Activated naive CD8-positive, alpha-beta T cell treated with anti-CD3 and anti-CD28 coated beads for 36 hours (primary cell): ENCODE measurements around the gene TGM3. TPM values are rescaled to one million over a fixed set of nuclear protein-coding genes. Genes with fewer than 3 reads are reported as not detected.

Experiments
- DNase-seq: peaks from one replicate; pipeline ENCODE4 v3.0.0; 2021
- H3K27ac Mint-ChIP-seq: one replicate; pipeline ENCODE4 v1.8.0; 2022; ENCODE audit warnings: mild to moderate bottlenecking, moderate library complexity, mixed read lengths
- H3K27me3 Mint-ChIP-seq: one replicate; pipeline ENCODE4 v1.8.0; 2022; ENCODE audit warnings: mild to moderate bottlenecking, mixed read lengths
- H3K36me3 Mint-ChIP-seq: one replicate; pipeline ENCODE4 v1.8.0; 2021; ENCODE audit warnings: mild to moderate bottlenecking, mixed read lengths
- H3K4me1 Mint-ChIP-seq: one replicate; pipeline ENCODE4 v1.8.0; 2021; ENCODE audit warnings: mixed read lengths
- H3K4me3 Mint-ChIP-seq: one replicate; pipeline ENCODE4 v1.8.0; 2022; ENCODE audit warnings: mild to moderate bottlenecking, moderate library complexity, mixed read lengths
- H3K9me3 Mint-ChIP-seq: one replicate; pipeline ENCODE4 v1.8.0; 2022; ENCODE audit warnings: mixed read lengths
- total RNA-seq, 2 experiments: library from RNA; stranded (reverse); gene quantifications; one replicate each; pipeline ENCODE4 v1.2.3, GENCODE V29; 2021

Gene TGM3
- total RNA-seq, 2 experiments from 2014 or later = not detected

DNA sequence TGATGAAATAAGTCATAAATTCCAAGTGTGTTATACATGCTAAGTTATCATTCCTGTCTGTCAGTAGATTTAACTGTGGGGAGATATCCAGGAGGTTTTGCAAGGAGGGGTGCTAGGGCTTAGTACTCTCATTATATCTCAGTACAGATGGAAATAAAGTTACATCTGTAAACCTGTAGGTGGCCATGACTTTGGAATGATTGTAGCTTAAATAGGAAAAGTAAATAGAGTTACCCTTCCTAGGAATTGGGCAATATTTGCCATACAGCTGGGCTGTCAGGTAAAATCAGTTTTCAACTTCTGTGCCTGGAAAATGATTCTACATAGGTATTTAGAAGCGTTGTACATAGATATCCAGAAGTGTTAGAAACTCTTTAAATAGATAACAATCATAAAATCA, 19.8 kb upstream of the TGM3 start:
- Mint-ChIP-seq H3K27me3 (peaks cover 14% of the 10 kb centered on the region), H3K27ac (no peak overlapping the region), H3K36me3 (no peaks in the 10 kb centered on the region), H3K9me3 (peaks cover 2% of the 10 kb centered on the region), H3K4me1 (no peaks in the 10 kb centered on the region), H3K4me3 (no peak overlapping the region)
- no peak for DNase-seq

DNA sequence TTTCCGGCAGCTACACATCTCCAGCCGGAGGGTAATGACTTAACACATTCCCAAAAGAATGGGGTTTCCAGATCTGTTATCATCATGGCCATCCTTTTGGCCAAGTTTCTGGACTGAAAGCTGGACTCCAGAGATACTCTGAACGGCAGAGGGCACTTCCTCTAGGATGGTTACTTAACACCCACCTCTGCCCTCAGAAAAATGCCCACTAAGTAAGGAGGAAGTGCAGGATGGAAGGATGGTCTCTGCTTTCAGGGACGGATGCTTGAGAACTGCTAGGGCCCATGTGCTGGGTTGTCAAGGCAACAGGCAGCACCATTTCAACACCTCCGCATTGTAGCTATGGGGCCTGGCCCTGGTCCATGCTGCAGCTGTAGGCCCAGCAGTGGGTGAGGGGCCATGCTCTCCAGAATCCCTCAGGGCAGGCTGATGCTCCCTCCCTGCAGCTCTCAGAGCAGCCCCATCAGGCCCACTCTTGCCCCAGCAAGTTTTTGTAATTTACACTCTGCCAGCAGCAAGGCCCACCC, 16.5 kb upstream of the TGM3 start:
- no peak for DNase-seq
- Mint-ChIP-seq H3K9me3 (peaks cover 3% of the 10 kb centered on the region), H3K27ac (no peak overlapping the region), H3K4me3 (no peak overlapping the region), H3K27me3 (peaks cover 11% of the 10 kb centered on the region), H3K36me3 (no peaks in the 10 kb centered on the region), H3K4me1 (no peaks in the 10 kb centered on the region)

DNA sequence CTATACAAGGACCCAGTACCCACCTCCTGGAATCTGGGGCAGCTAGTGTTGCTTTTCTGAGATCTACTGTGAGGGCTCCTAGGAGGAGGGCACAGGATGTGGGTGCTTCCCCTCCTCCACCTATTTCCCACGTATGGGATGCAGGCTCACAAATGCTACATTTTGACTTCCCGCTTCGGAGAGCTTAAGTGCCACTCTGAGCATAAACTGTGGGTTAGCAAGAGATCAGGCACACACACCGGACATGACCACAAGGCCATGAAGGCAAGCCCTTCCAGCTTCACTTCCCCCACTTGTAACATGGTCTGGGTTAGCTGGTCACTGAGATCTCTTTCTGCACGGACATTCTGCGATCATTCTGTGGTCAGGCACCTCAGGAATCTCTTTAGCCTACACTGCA, 15.7 kb upstream of the TGM3 start:
- no peak overlapping the region for H3K4me3 Mint-ChIP-seq
- no peak overlapping the region for H3K27ac Mint-ChIP-seq
- H3K9me3 Mint-ChIP-seq = peaks cover 3% of the 10 kb centered on the region
- no peaks in the 10 kb centered on the region for H3K36me3 Mint-ChIP-seq
- no peaks in the 10 kb centered on the region for H3K4me1 Mint-ChIP-seq
- DNase-seq = no peak
- H3K27me3 Mint-ChIP-seq = peaks cover 11% of the 10 kb centered on the region

DNA sequence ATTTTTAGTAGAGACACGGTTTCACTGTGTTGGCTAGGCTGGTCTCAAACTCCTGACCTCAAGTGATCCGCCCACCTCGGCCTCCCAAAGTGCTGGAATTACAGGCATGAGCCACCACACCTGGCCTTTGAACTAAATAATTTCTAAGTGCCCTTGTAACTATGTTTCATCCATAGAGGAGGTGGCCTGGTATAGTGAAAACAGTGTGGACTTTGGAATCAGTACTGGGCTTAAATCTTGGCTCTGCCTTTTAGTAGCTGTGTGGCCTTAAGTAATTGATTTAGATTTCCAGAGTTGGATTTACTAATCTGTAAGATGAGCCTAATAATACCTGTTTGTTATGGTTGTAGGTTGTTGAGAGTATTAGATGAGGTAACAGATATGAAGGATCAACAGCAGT, 14.2 kb upstream of the TGM3 start:
- Mint-ChIP-seq H3K9me3 (peaks cover 3% of the 10 kb centered on the region), H3K36me3 (no peaks in the 10 kb centered on the region), H3K4me1 (no peaks in the 10 kb centered on the region), H3K27ac (no peak overlapping the region), H3K4me3 (no peak overlapping the region), H3K27me3 (peaks cover 8% of the 10 kb centered on the region)
- DNase-seq = no peak

DNA sequence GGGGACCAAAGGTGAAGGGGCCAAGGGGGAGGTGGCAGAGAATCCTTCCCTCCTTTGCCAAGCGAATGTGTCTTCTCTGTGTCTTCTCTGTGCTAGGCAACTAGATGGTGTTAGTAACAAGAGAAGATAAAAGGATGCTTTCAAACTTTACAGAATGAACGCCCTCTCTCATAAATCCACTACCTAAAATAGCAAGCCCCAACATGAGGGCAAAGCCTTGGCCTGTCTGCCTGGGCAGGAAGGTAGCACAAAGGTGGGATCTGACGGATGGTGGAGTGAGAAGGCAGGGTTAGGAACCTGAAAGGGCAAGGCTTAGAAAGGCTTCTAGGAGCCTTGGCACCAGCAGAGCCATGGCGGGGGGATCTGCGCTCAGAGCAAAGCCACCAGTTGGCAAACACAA, 13.6 kb upstream of the TGM3 start:
- Mint-ChIP-seq H3K27ac (no peak overlapping the region), H3K9me3 (peaks cover 3% of the 10 kb centered on the region), H3K4me1 (no peaks in the 10 kb centered on the region), H3K36me3 (no peaks in the 10 kb centered on the region), H3K4me3 (no peak overlapping the region), H3K27me3 (peaks cover 8% of the 10 kb centered on the region)
- DNase-seq = no peak

DNA sequence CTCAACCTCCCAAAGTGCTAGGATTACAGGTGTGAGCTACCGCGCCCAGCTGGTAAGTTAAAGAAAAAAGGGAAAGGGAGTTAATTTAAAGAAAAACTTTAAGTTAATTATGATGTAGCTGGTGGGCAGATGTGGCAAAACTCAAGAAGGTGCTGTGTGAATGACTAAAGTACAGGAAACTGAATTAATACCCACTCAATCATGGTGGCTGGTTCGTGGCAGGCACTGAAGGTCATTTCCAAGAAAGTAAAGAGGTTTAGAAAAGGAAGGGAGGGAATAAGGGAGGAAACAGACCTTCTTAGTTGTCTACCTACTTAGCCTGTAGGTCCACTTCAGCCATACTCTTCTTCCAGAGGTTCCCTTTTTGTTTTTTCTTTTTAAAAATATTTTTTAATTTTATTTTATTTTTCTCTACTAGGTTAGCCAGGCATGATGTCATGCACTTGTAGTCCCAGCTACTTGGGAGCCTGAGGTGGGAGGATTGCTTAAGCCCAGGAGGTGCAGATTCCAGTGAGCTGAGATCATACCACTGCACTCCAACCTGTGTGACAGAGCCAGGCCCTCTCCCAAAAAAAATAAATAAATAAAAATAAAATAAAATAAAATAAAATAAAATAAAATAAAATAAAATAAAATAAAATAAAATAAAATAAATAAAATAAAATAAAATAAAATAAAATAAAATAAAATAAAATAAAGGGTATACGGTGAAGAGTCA, 11.9 kb upstream of the TGM3 start:
- Mint-ChIP-seq H3K27me3 (no peaks in the 10 kb centered on the region), H3K36me3 (no peaks in the 10 kb centered on the region), H3K9me3 (peaks cover 3% of the 10 kb centered on the region), H3K4me1 (no peaks in the 10 kb centered on the region), H3K27ac (no peak overlapping the region), H3K4me3 (no peak overlapping the region)
- no peak for DNase-seq

DNA sequence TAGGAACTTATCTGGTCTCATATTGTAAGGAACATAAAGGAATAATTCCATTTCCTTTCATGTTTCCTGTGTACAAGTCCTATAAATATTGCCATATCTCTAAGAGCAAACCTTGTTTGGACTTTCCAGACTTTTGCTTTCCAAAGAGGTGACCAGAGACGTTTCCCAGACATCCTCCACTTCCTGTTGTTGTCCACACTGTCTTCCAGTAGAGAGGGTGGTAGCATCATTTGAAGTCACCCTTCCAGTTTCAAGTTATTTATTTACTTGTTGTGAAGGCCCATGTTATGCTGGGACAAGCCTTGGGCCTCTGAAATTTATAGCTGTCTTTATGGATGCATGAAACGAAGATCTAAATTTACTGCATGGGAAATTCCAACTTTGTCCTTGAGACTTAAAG, 10.6 kb upstream of the TGM3 start:
- peaks cover 3% of the 10 kb centered on the region for H3K9me3 Mint-ChIP-seq
- DNase-seq = no peak
- H3K4me1 Mint-ChIP-seq = no peaks in the 10 kb centered on the region
- no peak overlapping the region for H3K4me3 Mint-ChIP-seq
- H3K27ac Mint-ChIP-seq = no peak overlapping the region
- no peaks in the 10 kb centered on the region for H3K36me3 Mint-ChIP-seq
- no peaks in the 10 kb centered on the region for H3K27me3 Mint-ChIP-seq

DNA sequence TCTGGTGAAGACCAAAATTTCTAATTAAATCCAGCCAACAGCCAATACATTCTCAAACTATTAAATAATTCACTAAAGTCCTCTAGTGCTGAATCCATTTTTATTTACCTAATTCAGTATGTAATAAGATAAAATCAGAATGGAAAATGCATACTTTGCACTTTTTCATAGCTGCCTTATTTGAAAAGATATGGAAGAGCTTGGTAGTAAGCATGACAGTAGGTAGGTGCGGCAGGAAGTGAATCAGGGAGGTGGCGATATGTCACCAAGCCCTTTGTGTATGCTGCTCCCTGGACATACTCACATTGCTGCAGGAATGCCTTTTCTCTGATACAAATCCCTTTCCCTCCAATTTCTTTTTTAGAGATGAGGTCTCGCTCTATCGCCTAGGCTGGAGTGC, 10.2 kb upstream of the TGM3 start:
- no peak overlapping the region for H3K4me3 Mint-ChIP-seq
- no peaks in the 10 kb centered on the region for H3K36me3 Mint-ChIP-seq
- H3K27ac Mint-ChIP-seq = no peak overlapping the region
- no peaks in the 10 kb centered on the region for H3K27me3 Mint-ChIP-seq
- H3K4me1 Mint-ChIP-seq = no peaks in the 10 kb centered on the region
- peaks cover 3% of the 10 kb centered on the region for H3K9me3 Mint-ChIP-seq
- DNase-seq = no peak

DNA sequence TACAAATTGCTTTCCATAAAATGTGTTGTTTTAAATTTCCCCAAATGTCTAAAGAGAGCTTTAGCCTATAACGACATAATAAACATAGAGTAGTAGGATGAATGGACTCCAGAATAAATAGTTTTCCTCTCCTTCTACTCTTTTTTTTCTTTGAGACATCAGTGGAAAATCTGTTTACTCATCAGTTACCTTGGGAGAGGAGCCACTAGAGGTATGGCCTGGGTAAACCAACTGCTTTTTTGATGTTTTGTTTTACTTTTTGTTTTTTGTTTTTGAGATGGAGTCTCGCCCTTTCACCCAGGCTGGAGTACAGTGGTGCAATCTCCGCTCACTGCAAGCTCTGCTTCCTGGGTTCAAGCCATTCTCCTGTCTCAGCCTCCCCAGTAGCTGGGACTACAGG, 8.3 kb upstream of the TGM3 start:
- no peaks in the 10 kb centered on the region for H3K4me1 Mint-ChIP-seq
- DNase-seq = no peak
- H3K9me3 Mint-ChIP-seq = no peaks in the 10 kb centered on the region
- no peaks in the 10 kb centered on the region for H3K27me3 Mint-ChIP-seq
- H3K4me3 Mint-ChIP-seq = no peak overlapping the region
- H3K27ac Mint-ChIP-seq = no peak overlapping the region
- no peaks in the 10 kb centered on the region for H3K36me3 Mint-ChIP-seq

DNA sequence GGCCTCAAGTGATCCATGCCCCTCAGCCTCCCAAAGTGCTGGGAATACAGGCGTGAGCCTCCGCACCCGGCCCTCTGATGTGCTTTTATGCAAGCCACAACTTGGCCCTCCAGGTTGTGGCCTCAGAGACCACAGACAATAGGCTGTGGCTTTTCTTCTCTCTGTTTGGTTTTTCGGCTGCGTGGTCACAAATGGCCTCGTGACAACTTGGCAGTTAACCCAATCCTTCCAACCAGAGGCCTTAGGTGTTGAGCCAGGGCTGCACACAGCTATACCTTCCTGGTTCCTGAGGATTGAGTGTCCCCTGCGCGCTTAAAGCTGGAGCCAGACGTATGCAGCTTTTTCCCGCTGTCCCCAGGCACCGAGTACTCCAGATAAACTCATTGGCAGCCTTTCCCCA, 6.3 kb upstream of the TGM3 start:
- Mint-ChIP-seq H3K4me3 (no peak overlapping the region), H3K27ac (no peak overlapping the region), H3K36me3 (no peaks in the 10 kb centered on the region), H3K27me3 (no peaks in the 10 kb centered on the region), H3K9me3 (no peaks in the 10 kb centered on the region), H3K4me1 (no peaks in the 10 kb centered on the region)
- no peak for DNase-seq

DNA sequence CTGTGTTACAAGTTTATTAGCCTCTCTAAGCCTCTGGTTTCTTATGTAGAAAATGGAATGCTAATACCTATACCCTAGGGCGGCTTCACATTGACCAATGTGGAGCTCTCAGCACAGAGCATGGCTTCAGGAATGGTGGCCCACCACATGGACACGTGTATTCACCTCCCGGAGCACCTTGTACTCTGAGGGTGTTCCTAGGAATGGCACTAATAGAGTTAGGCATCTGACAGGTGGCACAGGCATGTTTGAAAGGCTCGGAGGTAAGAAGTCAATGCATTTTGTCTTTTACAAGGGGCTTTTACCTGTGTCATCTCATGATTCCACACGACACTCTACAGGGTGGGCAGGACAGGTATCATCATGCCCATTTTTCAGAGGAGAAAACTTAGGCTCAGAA, 5.3 kb upstream of the TGM3 start:
- Mint-ChIP-seq H3K36me3 (no peaks in the 10 kb centered on the region), H3K4me1 (no peaks in the 10 kb centered on the region), H3K27me3 (no peaks in the 10 kb centered on the region), H3K4me3 (no peak overlapping the region), H3K27ac (no peak overlapping the region), H3K9me3 (no peaks in the 10 kb centered on the region)
- DNase-seq = no peak

DNA sequence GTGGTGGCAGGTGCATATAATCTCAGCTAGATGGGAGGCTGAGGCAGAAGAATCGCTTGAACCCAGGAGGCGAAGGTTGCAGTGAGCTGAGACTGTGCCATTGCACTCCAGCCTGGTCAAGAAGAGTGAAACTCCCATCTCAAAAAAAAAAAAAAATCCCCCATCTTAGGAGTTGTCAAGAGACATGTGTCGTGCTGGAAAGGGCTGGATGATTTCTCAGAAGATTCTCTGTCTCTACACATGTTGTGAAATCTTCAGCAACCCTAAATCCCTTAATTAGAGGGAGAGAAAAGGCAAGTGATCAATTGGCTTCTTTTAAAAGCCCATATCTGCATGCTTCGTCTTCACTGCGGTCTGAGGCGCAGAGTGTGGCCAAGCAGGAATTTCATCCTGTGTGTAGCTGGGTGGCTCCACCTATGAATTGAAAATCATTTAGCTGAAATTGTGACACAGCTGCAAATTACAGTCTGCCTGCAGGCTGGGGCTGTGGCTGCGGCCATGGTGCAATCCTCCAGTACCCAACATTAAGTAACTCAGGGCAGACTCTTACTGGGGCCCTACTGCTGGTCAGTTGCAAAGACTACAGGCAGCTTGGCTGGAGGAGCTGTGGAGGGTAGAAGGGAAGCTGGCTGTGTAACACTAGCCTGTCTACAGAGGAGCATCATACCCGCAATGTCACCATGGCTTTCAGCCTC, 3.2 kb upstream of the TGM3 start:
- H3K9me3 Mint-ChIP-seq = no peaks in the 10 kb centered on the region
- H3K27me3 Mint-ChIP-seq = no peaks in the 10 kb centered on the region
- H3K4me3 Mint-ChIP-seq = no peak overlapping the region
- H3K36me3 Mint-ChIP-seq = no peaks in the 10 kb centered on the region
- H3K27ac Mint-ChIP-seq = no peak overlapping the region
- no peak for DNase-seq
- H3K4me1 Mint-ChIP-seq = no peaks in the 10 kb centered on the region

DNA sequence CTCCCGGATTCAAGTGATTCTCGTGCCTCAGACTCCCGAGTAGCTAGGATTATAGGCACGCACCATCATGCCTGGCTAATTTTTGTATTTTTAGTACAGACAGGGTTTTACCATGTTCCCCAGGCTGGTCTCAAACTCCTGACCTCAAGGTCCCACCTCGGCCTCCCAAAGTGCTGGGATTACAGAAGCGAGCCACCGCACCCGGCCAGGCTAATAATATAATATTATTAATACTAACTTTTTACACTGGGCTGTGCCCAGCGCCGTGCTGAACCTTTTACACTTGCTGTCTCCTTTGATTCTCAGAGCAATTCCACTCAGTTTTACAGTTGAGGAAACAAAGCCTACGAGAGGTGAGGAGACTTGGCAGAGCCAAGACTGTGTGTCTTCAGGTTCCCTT, 2.3 kb upstream of the TGM3 start:
- Mint-ChIP-seq H3K4me1 (no peaks in the 10 kb centered on the region), H3K27me3 (no peaks in the 10 kb centered on the region), H3K4me3 (no peak overlapping the region), H3K9me3 (no peaks in the 10 kb centered on the region), H3K36me3 (no peaks in the 10 kb centered on the region), H3K27ac (no peak overlapping the region)
- no peak for DNase-seq

DNA sequence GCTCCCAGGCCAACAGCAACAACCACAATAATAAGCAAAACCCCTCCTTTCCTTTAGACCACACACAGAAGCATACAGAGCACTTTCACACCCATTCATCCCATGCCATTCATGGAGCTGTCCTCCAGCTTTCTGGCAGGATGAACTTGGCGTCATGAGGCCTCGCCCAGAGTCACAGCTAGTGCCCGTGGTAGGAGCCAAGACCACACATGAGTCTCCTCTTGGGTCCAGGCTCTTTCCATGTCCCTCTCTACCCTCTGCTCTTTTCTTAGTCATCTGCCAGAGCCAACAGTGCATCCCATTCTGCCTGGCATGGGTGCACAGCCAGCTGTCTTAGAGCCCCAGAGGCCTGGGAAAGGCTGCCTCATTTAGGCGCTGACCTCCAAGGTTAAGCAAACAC, 1.8 kb upstream of the TGM3 start:
- Mint-ChIP-seq H3K27me3 (peaks cover under 1% of the 10 kb centered on the region), H3K4me1 (no peaks in the 10 kb centered on the region), H3K4me3 (no peak overlapping the region), H3K36me3 (no peaks in the 10 kb centered on the region), H3K9me3 (no peaks in the 10 kb centered on the region), H3K27ac (no peak overlapping the region)
- DNase-seq = no peak

DNA sequence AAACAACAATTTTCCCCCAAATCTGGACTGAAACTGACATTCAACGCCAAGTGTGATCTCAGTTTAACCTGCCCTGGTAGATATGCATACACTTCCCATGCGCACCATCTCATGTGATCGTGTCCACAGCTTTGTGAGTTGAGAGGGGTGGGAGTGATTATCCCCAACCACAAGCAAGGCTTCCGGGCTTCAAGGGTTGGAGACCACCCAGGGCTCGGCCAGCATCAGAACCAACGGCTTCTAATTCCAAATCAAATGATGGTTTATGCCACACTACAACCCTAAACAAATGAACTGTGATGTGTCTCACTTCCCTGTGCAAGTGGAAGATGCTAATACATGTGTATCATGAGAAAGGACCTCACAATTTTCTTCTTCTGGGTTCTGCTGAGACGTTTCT, 515 bp upstream of the TGM3 start:
- Mint-ChIP-seq H3K4me1 (no peaks in the 10 kb centered on the region), H3K9me3 (no peaks in the 10 kb centered on the region), H3K27me3 (peaks cover 5% of the 10 kb centered on the region), H3K36me3 (no peaks in the 10 kb centered on the region), H3K27ac (no peak overlapping the region), H3K4me3 (no peak overlapping the region)
- no peak for DNase-seq
